GM19023 (cell line): Measurements from ENCODE around the gene PAQR7.
A peak's percentile ranks its signal among the peaks of the same experiment; 100 is the strongest.

Source experiments
- ATAC-seq: cut with Tn5 transposase; IDR thresholded peaks from one replicate; pipeline ENCODE4 v1.9.1; 2021; ENCODE audit warnings: mild to moderate bottlenecking, moderate library complexity; ENCODE audit not compliant: unreplicated experiment

Gene PAQR7

DNA sequence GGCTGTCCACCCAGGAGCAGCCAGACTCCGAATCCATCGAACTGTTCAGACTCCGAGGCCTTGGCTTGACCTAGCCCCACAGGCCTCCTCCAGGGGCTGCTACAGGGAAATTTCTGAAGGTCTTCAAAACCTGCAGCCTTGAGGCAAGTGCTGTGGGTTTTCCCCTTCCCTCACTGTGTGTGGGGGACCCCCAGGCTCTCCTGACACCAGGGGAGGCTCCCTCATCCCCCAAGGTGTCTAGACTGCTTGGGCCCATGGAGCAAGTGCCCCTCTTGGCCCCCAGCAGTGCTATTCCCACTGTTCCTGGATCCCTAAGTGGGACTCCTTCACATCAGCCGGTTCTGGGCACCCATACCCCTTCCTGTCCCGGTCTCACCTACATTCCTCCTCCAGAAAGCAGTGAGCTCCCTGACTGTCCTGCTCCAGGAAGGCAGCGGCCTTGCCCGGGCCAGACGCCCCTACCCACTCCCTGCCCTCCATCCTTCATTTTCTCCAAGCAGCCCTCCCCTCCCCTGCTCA is 814 bp downstream of the PAQR7 start:
- ATAC-seq = no peak

DNA sequence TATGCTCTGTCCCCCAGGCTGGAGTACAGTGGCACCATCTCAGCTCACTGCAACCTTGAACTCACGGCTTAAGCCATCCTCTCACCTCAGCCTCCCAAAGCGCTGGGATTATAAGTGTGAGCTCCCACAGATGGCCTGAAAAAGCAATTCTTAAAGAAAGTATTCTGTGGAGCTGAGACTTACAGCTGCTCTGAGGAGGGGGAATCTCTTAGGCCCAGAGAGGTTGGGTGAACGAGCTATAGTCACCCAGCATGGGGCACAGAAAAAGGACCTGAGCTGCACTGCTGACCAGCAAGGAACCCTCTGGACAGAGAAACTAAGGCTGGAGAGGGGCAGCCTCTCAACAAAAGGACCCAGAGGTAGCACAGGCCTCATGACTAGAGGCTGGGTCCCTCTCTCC is 1.3 kb downstream of the PAQR7 start:
- ATAC-seq = no peak

DNA sequence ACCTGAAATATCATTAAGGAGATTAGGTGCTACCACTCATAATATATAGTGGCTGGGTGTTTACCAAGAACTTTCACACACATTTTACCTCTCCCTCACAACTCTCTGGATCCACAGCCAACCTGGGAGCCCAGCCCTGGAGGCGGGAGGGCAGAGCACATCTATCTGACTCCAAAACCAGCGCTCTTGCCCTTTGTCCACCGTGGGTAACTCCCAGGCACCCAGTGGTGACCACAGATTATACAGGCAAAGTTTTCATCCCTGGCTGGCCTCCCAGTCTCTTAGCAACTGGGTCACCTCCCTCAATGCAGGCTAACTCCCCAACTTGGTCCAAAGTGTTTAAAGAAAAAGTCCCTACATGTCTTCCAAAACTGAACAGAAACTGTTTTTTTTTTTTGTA is 2.4 kb downstream of the PAQR7 start:
- no peak for ATAC-seq

DNA sequence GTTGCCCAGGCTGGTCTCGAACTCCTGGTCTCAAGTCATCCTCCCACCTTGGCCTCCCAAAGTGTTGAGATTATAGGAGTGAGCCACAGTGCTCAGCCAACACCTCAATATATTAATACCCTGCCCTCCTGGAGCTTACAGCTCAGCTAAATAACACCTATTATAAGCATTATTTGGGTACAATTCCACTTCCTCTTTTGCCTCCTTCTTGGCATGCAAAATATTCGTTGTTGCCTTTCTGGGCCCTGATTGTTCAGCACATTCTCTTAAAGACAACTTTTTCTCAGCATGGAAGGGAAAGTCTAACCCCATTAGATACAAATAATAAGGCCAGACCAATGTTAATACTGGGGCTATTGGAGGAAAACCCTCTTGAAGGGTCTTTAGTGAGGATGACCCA is 2.8 kb downstream of the PAQR7 start:
- no peak for ATAC-seq

DNA sequence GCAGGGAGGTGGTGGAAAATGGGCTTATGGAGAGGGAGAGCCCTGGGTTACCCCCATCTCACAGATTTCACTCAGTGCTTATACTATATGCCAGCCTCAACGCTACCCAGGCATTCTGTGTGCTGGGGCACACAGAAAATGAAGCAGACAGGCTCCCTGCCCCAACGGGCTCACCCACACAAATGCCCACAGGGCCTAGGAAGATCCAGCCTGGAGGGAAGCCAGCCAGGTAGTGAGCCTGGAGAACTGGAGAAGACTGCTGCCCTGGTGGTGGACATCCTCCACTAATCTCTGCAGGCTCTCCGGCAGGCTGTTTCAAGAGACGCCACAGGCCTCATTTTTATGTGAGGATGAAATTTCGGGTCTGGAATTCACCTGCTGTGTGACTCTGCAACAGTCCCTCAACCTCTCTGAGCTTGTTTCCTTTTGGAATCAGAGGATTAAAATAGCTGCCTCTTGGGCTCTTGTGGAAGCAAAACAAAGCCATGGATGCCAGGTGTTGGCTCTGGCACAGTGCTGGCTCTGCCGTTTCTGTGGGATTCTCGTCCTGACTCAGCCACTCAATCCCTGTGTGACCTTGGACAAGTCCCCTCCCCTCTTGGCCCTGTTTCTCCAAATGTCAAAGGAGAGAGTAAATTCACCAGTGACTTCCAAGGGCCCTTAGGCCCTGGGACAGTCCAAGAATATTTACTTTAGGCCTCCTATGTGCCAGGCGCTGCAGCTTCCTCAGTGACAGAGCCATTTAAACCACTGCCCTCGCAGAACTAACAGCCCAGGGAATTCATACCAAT is 3.6 kb downstream of the PAQR7 start:
- ATAC-seq = no peak

DNA sequence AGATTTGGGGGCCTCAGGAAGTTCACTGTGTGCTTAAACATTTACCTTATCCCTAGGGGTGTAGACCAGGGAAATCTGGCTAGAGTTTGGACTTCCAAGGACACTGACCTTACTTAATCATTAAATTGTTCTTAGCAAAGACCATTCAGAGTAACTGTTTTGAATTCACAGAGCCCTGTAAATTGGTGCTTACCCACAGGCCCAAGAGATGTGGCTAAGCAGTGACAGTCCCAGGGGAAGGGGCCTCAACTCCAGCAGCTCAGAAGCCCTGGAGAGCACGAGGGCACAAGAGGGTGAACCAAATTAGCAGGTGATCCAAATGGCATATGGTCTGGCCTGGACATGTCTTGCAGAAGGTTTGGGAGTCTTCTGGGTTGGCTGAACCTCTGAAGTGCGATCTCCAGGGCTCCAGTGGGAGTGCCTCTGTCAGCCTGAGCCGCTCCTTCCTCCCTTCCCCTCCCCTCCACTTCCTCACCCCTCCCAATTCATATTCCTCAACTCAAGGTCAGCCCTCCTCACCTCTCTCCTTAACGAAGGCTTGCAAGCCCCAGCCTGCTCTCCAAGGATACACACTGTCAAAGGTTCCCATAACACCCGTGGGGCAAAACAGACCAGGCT is 4.3 kb downstream of the PAQR7 start:
- ATAC-seq = no peak

DNA sequence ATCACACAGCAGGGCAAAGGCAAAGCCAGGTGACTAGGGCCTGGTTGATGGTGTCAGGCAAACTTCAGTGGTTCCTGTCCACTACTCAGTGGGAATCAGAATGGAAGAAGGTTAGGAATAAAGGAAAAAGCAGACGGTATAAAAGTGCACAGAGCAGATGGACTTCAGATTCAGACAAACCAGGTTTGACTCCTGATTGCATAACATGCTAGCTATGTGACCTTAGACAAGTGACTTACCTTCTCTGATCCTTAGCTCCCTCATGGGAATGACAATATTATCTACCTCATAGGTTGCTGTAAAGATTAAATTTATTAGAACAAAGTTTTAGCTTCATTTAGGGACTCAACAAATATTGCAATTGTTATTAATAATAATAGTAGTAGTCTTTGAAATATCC is 4.9 kb downstream of the PAQR7 start:
- no peak for ATAC-seq

DNA sequence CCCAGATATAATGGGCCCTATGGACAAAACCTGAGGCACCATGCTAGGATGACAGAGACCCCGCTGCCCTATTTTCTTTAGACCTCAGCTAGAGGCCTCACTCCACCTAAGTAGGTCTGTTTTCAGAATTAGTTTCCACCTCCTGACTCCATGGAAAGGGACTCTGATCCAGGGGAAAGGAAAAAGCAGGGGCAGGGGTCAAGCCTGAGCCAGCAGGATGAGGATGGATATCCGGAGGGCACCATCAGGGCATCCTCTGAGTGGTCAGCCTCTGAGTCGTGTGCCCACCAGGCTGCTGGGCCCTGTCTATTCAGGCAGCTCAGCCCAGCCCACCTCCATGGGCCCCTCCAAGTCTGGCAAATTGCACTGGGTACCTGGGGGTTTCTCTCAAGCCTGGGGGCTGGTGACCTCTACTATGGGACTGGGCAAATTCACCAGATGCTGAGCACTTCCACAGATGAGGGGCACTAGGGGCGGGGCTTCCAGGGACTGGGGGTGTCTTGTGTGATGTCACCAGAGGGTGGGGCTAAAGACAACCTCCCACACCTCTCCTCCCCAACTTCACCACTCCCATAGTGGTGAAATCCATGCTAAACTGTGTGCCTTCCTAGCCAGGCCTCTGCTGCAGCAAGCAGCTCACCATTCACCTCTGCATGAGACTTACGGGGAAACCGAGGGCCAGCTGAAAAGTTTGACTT is 5.5 kb downstream of the PAQR7 start:
- ATAC-seq = no peak

DNA sequence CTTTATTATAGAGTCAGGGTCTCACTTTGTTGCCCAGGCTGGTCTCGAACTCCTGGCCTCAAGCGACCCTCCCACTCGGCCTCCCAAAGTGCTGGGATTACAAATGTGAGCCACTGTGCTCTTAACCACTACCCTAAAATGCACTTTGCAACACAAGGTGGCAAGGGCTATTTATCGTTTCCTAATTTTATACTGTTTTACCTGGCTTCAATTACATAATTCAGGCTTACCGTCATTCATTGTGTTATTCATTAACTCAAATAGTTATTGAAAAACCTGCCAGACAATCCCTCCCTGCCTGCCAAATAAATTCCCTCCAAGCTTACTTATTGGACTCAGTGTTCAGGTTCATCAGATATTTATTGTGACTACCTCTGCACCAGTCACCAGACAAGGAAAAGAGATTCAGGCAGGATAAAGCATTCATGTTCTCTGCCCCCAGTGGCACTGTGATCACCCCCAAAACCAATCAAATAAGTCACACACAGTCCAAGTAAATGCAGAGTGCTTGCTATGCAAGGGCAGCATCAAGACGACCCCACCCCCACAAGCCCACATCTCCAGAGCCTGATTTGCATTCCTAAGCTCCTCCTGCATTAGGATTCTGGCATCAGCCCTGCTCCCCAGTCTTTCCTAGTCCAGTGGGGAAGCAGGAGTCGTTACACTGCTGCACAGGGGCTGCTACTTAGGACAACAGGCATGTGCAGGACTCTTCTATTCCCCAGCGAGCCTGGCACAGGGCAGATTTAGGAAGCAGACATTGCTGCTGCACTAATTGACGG is 8.1 kb downstream of the PAQR7 start:
- no peak for ATAC-seq

DNA sequence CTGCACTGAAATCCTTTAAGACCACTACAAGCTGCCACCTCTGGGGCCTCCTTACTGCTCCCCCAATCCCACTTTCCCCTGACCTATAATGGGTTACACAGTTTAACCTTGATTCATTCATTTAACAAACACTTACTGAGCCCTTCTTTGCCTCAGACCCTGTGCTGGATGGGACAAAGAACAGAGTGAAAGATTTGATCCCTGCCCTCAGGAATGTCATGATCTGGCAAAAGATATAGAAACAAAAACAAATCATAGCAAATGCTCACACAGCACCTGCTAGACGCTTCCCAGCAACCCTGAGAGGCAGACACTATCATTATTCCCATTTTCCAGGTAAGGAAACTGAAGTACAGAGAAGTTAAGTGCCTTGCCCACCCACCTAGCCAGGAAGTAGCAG is 9.2 kb downstream of the PAQR7 start:
- ATAC-seq = no peak

DNA sequence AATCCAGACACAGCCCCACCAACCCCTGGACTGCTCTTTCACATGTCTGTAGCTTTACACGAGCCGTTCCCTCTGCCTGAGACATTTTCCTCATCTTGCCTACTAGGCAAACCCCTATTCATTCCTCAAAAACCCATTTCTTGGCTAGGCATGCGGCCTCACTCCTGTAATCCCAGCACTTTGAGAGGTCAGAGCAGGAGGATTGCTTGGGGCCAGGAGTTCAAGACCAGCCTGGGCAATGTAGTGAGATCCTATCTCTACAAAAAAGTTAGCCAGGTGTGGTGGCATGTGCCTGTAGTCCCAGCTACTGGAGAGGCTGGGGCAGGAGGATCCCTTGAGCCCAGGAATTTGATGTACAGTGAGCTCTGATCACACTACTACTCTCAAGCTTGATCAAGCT is 11.1 kb downstream of the PAQR7 start:
- no peak for ATAC-seq

DNA sequence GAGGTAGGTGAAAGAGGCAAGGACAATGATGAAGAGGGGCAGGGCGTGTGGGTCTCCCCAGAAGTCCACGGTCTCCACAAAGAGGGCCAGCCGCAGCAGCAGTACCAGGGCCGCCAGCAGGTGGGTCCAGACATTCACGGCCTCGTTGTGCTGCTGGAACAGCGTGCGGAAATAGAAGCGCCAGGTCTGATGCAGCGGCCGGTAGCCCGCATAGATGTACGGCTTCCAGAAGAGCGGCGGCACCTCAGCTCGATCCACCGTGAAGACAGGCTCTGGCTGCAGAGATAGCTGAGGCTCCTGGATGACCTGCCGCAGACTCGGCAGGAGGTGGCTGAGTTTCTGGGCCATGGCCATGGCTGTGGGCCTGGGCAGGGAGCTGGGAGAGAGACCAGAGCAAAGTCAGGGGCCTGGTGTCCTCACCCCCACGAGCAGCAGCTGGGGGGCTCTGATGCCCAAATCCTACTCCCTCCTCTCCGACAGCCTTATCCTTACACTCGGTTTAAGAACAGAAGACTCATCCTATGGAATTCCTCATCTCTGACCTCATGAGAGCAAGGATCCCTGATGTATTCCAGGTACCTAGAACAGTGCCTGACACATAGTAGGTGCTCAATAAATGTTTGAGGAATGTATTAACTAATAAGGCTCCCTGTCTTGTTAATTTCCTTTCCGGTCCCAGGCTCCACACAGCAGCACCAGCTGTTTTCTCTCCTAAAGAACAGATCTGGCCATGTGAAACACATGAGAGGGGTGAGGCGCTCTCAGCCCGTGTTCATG is 11.8 kb downstream of the PAQR7 start:
- ATAC-seq = no peak

DNA sequence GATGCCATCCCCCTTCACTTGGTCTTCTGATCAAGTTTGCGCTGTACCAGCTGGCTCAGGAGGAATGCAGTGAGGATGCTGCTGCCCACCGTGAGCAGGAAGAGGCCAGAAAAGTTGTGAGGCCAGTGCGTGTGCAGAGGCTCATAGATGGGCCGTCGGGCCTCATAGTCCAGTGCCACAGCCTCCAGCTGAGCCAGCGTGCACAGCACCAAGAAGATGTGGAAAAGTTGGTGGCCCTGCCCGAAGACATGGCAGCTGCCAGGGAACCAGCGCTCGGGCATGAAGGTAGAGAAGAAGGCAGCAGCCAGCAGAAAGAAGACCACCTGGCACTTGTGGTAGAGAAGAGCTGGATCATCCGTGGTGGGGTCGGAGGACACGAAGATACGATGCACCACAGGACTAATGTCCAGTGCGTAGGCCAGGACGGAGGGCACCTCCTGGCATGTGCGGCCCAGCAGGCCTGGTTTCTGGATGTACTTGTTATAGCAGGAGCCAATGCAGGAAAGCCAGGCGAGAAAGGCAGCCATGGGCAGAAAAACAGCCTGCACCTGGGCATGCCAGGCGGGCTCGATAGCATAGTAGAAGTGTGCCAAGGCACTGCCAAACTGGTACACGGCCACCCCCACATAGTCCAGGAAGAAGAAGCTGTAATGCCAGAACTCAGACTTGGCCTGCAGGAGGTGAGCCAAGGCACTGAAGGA is 12.6 kb downstream of the PAQR7 start:
- no peak for ATAC-seq

DNA sequence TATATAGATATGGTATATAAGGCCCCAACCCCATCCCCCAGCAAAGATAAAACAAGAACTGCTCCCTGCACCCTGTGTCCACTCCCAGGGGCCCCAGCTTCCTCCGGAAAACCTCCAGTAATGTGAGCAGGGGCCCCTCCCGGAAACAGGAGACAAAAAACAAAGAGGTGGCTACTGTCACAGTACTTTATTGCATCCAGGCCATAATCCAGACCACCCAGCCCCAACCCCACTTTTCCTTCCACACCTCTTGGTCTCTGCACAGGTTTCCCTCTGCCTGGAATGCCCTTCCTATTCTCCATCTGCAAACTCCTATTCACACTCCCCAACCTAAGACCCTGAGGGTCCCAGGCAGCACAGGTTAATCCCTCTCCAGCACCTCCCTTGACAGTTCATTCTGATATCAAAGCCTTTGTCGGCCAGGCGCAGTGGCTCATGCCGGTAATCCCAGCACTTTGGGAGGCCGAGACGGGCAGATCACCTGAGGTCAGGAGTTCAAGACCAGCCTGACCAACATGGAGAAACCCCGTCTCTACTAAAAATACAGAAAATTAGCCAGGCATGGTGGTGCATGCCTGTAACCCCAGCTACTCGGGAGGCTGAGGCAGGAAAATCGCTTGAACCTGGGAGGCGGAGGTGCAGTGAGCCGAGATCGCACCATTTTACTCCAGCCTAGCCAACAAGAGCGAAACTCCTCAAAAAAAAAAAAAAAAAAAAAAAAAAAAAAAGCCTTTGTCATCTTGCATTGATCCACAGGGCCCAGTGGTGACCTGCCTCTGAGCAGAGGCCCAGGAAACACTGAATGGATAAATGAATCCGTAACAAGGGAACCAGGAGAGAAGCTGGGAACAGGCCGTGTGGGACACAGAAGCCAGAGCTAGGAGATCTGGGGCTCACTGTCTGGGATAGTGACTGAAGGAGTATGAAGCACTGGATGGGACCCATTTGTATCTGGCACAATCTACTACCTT is 13.9 kb downstream of the PAQR7 start:
- ATAC-seq = no peak

DNA sequence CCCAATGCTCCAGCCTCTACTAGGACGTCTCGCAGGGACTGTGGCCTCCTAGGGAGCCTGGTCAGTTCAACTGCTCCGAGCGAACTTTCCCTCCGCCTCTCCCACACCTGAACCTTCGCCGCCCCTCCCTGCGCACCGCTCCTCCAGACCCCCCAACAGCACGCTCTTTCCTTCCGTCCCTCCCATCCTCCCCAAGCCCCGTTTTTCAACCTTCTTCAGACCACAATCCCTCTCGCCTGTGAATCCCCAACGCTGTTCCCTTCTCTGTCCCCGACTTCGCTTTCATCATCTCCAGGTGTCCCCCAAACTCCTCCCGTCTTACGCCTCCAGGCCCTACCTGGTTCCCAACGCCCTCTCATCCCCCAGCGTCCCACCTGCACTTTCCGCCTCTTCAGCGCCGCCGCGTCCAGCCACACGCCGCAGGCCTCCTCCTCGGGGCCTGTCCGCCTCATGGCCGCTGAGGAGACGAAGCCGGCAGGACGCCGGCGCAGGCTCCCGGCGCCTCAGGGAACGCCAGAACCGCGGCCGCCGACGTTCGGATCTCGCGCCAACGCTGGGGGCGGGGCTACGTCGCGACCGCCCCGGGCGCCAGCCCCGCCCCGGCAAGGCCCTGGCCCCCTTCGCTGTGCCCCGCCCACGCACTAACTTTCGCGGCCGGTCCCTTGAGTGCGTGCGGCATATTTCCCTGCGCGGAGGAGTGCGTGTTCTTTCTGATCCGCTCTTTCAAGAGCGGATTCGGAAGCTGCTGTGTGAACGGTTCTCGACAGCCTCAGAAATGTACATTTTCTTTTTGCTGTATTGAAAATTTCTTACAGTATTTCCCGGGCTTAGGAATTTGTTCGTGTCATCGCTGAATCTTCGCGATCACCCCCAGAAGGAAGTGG is 16.4 kb downstream of the PAQR7 start, which contains the start of gene AUNIP:
TSS of gene AUNIP (minus strand) at position 552 of the 884 bp plus-strand sequence. CDS start at position 452, 100 bp downstream.
- ATAC-seq = peak; percentile 86

DNA sequence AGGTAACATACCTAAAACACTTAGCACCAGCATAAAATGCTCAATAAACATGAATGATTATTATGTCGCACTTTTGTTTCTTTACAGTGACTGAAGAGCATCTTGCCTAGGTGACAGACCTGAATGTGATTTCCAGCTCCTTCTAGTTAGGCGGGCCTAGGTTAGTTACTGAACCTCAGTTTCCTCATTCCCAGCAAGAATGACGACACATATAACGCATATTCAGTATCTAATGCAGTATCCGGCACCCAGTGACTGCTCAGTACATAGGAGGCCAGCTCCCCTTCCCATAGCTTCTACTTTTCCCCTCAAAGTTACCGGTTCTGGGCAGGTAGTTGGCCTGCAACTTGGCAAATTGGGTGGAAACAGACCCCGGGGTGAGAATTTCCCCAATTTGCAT is 17.0 kb downstream of the PAQR7 start:
- ATAC-seq = no peak

DNA sequence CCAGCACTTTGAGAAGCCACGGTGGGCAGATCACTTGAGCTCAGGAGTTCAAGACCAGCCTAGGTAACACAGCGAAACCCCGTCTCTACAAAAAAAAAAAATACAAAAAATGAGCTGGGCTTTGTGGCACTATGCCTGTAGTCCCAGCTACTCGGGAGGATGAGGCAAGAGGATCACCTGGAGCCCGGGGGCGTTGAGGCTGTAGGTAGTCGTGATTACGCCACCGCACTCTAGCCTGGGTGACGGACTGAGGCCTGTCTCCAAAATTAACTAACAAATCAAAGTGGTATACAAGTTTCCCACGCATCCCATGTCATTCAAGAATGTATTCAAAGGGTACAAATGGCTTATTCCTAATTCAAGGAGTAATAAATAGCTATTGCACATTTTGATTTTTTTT is 18.7 kb downstream of the PAQR7 start:
- no peak for ATAC-seq
